ENCODE results near the gene CEMIP. TPM values are rescaled to one million over a fixed set of nuclear protein-coding genes. Genes with fewer than 3 reads are reported as not detected.

CEMIP gene
- total and polyA plus RNA-seq, 2 of the 4 experiments (the other 2 are of a cell fraction): 63.8 to 78.0 TPM

DNA sequence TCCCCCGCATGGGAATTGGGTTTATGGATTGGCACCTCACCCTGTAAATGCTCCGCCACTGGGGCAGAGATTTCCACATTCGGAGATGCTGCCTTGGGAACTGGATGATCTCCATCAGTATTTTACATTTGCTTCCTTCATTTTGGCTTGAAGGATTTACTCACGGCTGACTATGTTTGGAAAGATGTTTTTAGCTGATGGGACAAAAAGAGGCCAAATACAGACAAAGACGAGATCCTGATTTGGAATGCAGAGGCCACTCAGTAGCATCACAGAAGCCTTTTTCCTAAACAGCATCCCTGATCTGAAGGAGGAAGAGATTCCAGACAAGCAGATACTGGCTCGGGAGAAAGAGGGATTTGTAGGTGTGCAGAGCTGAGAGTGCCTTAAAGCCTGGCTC is 133.5 kb downstream of the CEMIP start:
- H4K8ac ChIP-seq (ENCODE audit: low read depth in 2 of 2, low read length in 2 of 2): no peak overlapping the region
- no peak overlapping the region for H2AK5ac ChIP-seq (ENCODE audit: low read depth, low read length)
- no peak overlapping the region for H3K27ac ChIP-seq (ENCODE audit: insufficient read depth, low read length)
- no peak overlapping the region for H3K4ac ChIP-seq (ENCODE audit: low read depth, low read length)
- 0 out of 4 replicates have a peak, but pooled peaks cover 0 to 3% of the 10 kb centered on the region in 2 experiments for H3K79me1 ChIP-seq (ENCODE audit: low read depth in 1 of 2, low read length in 2 of 2)
- no peak overlapping the region for H3K4me3 ChIP-seq (ENCODE audit: insufficient read depth, low read depth, low read length)
- H2BK120ac ChIP-seq (ENCODE audit: low read depth, low read length): no peak overlapping the region
- H2BK20ac ChIP-seq (ENCODE audit: low read depth, low read length): no peak overlapping the region
- no peak overlapping the region for H3K9ac ChIP-seq (ENCODE audit: low read depth, low read length)
- no peak overlapping the region for H3K14ac ChIP-seq (replicated peaks; ENCODE audit: low read depth, low read length)
- no TSS peak for BruUV-seq (replicated peaks)
- no peak overlapping the region for H2AK9ac ChIP-seq (replicated peaks; ENCODE audit: low read depth, low read length, poor library complexity)
- H2AFZ ChIP-seq (replicated peaks; ENCODE audit: low read length, poor library complexity): no peak overlapping the region
- no peak overlapping the region for H3K18ac ChIP-seq (ENCODE audit: low read depth, low read length)
- no peaks in the 10 kb centered on the region for H3K27me3 ChIP-seq (ENCODE audit: control insufficient read depth, insufficient read depth, low read length)
- H3K4me1 ChIP-seq (ENCODE audit: control insufficient read depth, insufficient read depth, low read length): no peaks in the 10 kb centered on the region; the same call in 1 of the 2 replicates
- no peak overlapping the region for H3K56ac ChIP-seq (ENCODE audit: extremely low read depth, insufficient read depth, low read length)
- H3K9me1 ChIP-seq (ENCODE audit: insufficient read depth, low read length): no peaks in the 10 kb centered on the region
- in situ Hi-C loops (cut with MboI; ENCODE audit: low sequenced_read_pairs) (no loop called here), dilution Hi-C loops (cut with HindIII; ENCODE audit: low sequenced_read_pairs, unreplicated experiment) (no loop called here), intact Hi-C loops (cut with micrococcal nuclease) (no loop called here)
- ChIA-PET CTCF (no interaction called here), POLR2A (ENCODE audit: unreplicated experiment) (no interaction called here)
- H3K9me3 ChIP-seq (ENCODE audit: control insufficient read depth, insufficient read depth, low read length): no peaks in the 10 kb centered on the region
- H4K5ac ChIP-seq (ENCODE audit: low read depth, low read length): no peak overlapping the region
- H3K4me2 ChIP-seq (ENCODE audit: low read depth, low read length): no peak overlapping the region
- ATAC-seq (ENCODE audit: low read depth) (no peak), DNase-seq (no peak)
- no peak overlapping the region for H3K23ac ChIP-seq (ENCODE audit: low read depth, low read length)
- TF ChIP-seq MAZ (IDR thresholded peaks at IDR 0.05; ENCODE audit: borderline replicate concordance, low read depth, low read length): no peak
- TF ChIP-seq, protein P1, sequence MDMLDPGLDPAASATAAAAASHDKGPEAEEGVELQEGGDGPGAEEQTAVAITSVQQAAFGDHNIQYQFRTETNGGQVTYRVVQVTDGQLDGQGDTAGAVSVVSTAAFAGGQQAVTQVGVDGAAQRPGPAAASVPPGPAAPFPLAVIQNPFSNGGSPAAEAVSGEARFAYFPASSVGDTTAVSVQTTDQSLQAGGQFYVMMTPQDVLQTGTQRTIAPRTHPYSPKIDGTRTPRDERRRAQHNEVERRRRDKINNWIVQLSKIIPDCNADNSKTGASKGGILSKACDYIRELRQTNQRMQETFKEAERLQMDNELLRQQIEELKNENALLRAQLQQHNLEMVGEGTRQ (IDR thresholded peaks at IDR 0.05; ENCODE audit: low read depth, low read length): no peak
- TF ChIP-seq MAFK (IDR thresholded peaks at IDR 0.05; ENCODE audit: low read depth, low read length): no peak
- H3K36me3 ChIP-seq (ENCODE audit: control insufficient read depth, insufficient read depth, low read length): peaks cover 64% of the 10 kb centered on the region
- H4K91ac ChIP-seq (ENCODE audit: insufficient read depth, low read depth, low read length): no peak overlapping the region
- 80% methylated on average over 1 of the region's 6 CpGs; no CpG with 5 or more reads in 1 of the 2 experiments for WGBS, 2 experiments (ENCODE audit: extremely low coverage in 2 of 2, insufficient read length in 1 of 2)
- no peak overlapping the region for H2BK5ac ChIP-seq (ENCODE audit: low read depth, low read length, poor library complexity, severe bottlenecking)
- H4K20me1 ChIP-seq (ENCODE audit: insufficient read depth, low read length): peaks cover 26% of the 10 kb centered on the region; the same call in 1 of the 2 replicates
- no peak overlapping the region for H2BK15ac ChIP-seq (ENCODE audit: low read depth, low read length)

Measured in IMR-90 (cell line).